B cell (primary cell): Measurements from ENCODE around the gene SCP2. TPM values are rescaled to one million over a fixed set of nuclear protein-coding genes. Genes with fewer than 3 reads are reported as not detected.
"Not testable (repeated sequence)": the region's sequence is repeated elsewhere in the genome, so short reads cannot be mapped to it uniquely, and the experiment has no call there.

Experiments
- ATAC-seq: fragments of 200-7000 bp; cut with Tn5 transposase; one replicate; pipeline ENCODE4 v1.10.0; 2021; ENCODE audit warnings: low read depth, mild to moderate bottlenecking, moderate number of reproducible peaks, moderate library complexity
- CTCF ChIA-PET: fragments of 350-600 bp; sonication (Branson Sonifier 250); formaldehyde crosslinking; loops from one replicate; lab custom pipeline; 2021; ENCODE audit warnings: antibody characterized with exemption, inconsistent platforms; lab: Charles Lee
- POLR2A ChIA-PET: fragments of 350-600 bp; sonication (Branson Sonifier 250); formaldehyde crosslinking; loops from one replicate; lab custom pipeline; 2021; ENCODE audit warnings: antibody characterized with exemption; lab: Charles Lee
- DNase-seq: peaks from one replicate; pipeline ENCODE4 v3.0.0; 2013
- H2AFZ ChIP-seq: 2 replicates; pipeline ENCODE4 v1.6.1; 2012; ENCODE audit warnings: mild to moderate bottlenecking, low read depth, low read length; ENCODE audit not compliant: insufficient read depth, poor library complexity, severe bottlenecking
- H3K27ac ChIP-seq, 2 donors: 1 replicate in 1 of 2; 2 replicates in 1 of 2; pipeline ENCODE4 v1.5.1; 2012 to 2013; ENCODE audit warnings: low read length in 2 of 2, mild to moderate bottlenecking in 2 of 2, moderate library complexity in 1 of 2
- H3K27me3 ChIP-seq, 4 experiments: fragments of 200-600 bp in 1 of 4; sonication (generic) in 1 of 4; replicated peaks in 1 of 4; 1 replicate in 2 of 4; 2 replicates in 2 of 4; pipeline versions ENCODE4 v1.6.1 to v1.7.0; 2013 to 2016; ENCODE audit warnings: low read length in 3 of 4, mild to moderate bottlenecking in 2 of 4, mixed read lengths in 1 of 4, moderate library complexity in 1 of 4; ENCODE audit not compliant: insufficient read depth in 4 of 4, control insufficient read depth in 3 of 4; ENCODE audit errors: control extremely low read depth in 1 of 4
- H3K36me3 ChIP-seq, 2 experiments: replicated peaks in 1 of 2; 1 replicate in 1 of 2; 2 replicates in 1 of 2; pipeline versions ENCODE4 v1.6.1 to v1.7.1; 2013; ENCODE audit warnings: low read length in 1 of 2; ENCODE audit not compliant: insufficient read depth in 2 of 2, control insufficient read depth in 1 of 2; ENCODE audit errors: control extremely low read depth in 1 of 2, extremely low read depth in 1 of 2
- H3K4me1 ChIP-seq, 2 donors: fragments of 200-600 bp in 1 of 2; sonication (generic) in 1 of 2; 1 replicate in 1 of 2; 2 replicates in 1 of 2; pipeline versions ENCODE4 v1.5.1 to v1.6.1; 2013 to 2017; ENCODE audit warnings: low read length in 2 of 2; ENCODE audit not compliant: control insufficient read depth in 2 of 2, insufficient read depth in 2 of 2
- H3K4me2 ChIP-seq: replicated peaks from 2 replicates; pipeline ENCODE3; 2012; ENCODE audit warnings: mild to moderate bottlenecking, low read depth, low read length; ENCODE audit not compliant: poor library complexity, severe bottlenecking
- H3K4me3 ChIP-seq, 5 experiments: fragments of 200-600 bp in 1 of 5; sonication (generic) in 1 of 5; 1 replicate in 3 of 5; 2 replicates in 2 of 5; pipeline versions ENCODE4 v1.5.1 to v1.7.0; 2011 to 2016; ENCODE audit warnings: low read length in 4 of 5, mild to moderate bottlenecking in 4 of 5, low read depth in 2 of 5, control low read depth in 1 of 5, moderate library complexity in 1 of 5; ENCODE audit not compliant: insufficient read depth in 1 of 5; ENCODE audit errors: control extremely low read depth in 1 of 5, extremely low read depth in 1 of 5
- H3K79me2 ChIP-seq: fragments of 200-600 bp; sonication (generic); one replicate; pipeline ENCODE4 v1.6.0; 2016; ENCODE audit warnings: low read length; ENCODE audit not compliant: control insufficient read depth, insufficient read depth
- H3K9ac ChIP-seq: fragments of 200-600 bp; sonication (generic); 2 replicates; pipeline ENCODE4 v1.6.1; 2017; ENCODE audit warnings: mild to moderate bottlenecking, low read length, moderate library complexity
- H3K9me3 ChIP-seq, 3 donors: one replicate each; pipeline versions ENCODE4 v1.6.1 to v1.7.1; 2013; ENCODE audit warnings: low read length in 2 of 3; ENCODE audit not compliant: control insufficient read depth in 2 of 3, insufficient read depth in 1 of 3; ENCODE audit errors: control extremely low read depth in 1 of 3
- H4K20me1 ChIP-seq: 2 replicates; pipeline ENCODE4 v1.6.0; 2012; ENCODE audit warnings: mild to moderate bottlenecking, low read length; ENCODE audit not compliant: insufficient read depth, control insufficient read depth, poor library complexity, severe bottlenecking
- H3K27ac Mint-ChIP-seq: one replicate; pipeline ENCODE4 v1.8.0; 2021; ENCODE audit warnings: mixed read lengths
- H3K27me3 Mint-ChIP-seq: one replicate; pipeline ENCODE4 v1.8.0; 2021; ENCODE audit warnings: mixed read lengths
- H3K4me1 Mint-ChIP-seq: one replicate; pipeline ENCODE4 v1.8.0; 2021; ENCODE audit warnings: mixed read lengths
- H3K4me3 Mint-ChIP-seq: one replicate; pipeline ENCODE4 v1.8.0; 2021; ENCODE audit warnings: mixed read lengths
- H3K9me3 Mint-ChIP-seq: one replicate; pipeline ENCODE4 v1.8.0; 2022; ENCODE audit warnings: mixed read lengths; ENCODE audit not compliant: insufficient read depth
- EZH2 ChIP-seq: IDR thresholded peaks from 2 replicates; pipeline ENCODE4 v1.6.1; 2012; ENCODE audit warnings: borderline replicate concordance, low read depth, mild to moderate bottlenecking, moderate library complexity, low read length; ENCODE audit not compliant: insufficient read depth, poor library complexity, severe bottlenecking
- WGBS: methylation state at CpG from one replicate; pipeline ENCODE4 v1.1.5; 2013; ENCODE audit warnings: missing lambda C conversion rate; ENCODE audit not compliant: insufficient coverage; 5-methylcytosine and 5-hydroxymethylcytosine counted together
- intact Hi-C: fragments of 100-400 bp; cut with micrococcal nuclease; formaldehyde crosslinking; loops from one replicate; pipeline ENCODE4 v1.10.0; 2022
- polyA plus RNA-seq: library from polyadenylated mRNA; depleted of rRNA; stranded (reverse); fragments of >200 nt; gene quantifications from 2 replicates; pipeline ENCODE4 v1.2.3, GENCODE V29; 2012
- total RNA-seq, 2 donors: library from RNA; stranded (reverse); fragments of 120-200 nt in 1 of 2; gene quantifications; 1 replicate in 1 of 2; 2 replicates in 1 of 2; pipeline versions ENCODE4 v1.2.3 to v1.2.4, GENCODE V29; 2013 to 2022
- TF ChIP-seq, protein P1 (sequence below): fragments of 200-600 bp; IDR thresholded peaks from one replicate; pipeline ENCODE4 v1.8.0; 2022; ENCODE audit warnings: antibody characterized with exemption, mild to moderate bottlenecking

SCP2 gene
- total and polyA plus RNA-seq, 2 donors (not counting 1 experiment from before 2014, with no cell fraction given): 19.4 to 46.6 TPM

GRCh38 chr1:53001128-53001527, 74.1 kb downstream of the SCP2 start:
- H3K36me3 ChIP-seq: no peaks in the 10 kb centered on the region
- H3K4me1 ChIP-seq: no peaks in the 10 kb centered on the region
- ATAC-seq (no peak), DNase-seq (no peak)
- no peak overlapping the region for H2AFZ ChIP-seq
- H3K27me3 ChIP-seq: no peaks in the 10 kb centered on the region
- H3K4me3 ChIP-seq: no peak overlapping the region
- H3K79me2 ChIP-seq: no peaks in the 10 kb centered on the region
- POLR2A ChIA-PET: no interaction called here
- Mint-ChIP-seq H3K27ac (no peak overlapping the region), H3K4me1 (no peaks in the 10 kb centered on the region), H3K27me3 (peaks cover 12% of the 10 kb centered on the region), H3K9me3 (no peaks in the 10 kb centered on the region), H3K4me3 (no peak overlapping the region)
- no peaks in the 10 kb centered on the region for H4K20me1 ChIP-seq
- intact Hi-C loops: no loop called here
- H3K4me2 ChIP-seq: no peak overlapping the region
- TF ChIP-seq EZH2: no peak
- TF ChIP-seq, protein P1, sequence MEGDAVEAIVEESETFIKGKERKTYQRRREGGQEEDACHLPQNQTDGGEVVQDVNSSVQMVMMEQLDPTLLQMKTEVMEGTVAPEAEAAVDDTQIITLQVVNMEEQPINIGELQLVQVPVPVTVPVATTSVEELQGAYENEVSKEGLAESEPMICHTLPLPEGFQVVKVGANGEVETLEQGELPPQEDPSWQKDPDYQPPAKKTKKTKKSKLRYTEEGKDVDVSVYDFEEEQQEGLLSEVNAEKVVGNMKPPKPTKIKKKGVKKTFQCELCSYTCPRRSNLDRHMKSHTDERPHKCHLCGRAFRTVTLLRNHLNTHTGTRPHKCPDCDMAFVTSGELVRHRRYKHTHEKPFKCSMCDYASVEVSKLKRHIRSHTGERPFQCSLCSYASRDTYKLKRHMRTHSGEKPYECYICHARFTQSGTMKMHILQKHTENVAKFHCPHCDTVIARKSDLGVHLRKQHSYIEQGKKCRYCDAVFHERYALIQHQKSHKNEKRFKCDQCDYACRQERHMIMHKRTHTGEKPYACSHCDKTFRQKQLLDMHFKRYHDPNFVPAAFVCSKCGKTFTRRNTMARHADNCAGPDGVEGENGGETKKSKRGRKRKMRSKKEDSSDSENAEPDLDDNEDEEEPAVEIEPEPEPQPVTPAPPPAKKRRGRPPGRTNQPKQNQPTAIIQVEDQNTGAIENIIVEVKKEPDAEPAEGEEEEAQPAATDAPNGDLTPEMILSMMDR: no peak
- H3K9ac ChIP-seq: no peak overlapping the region
- peaks cover 0 to 5% (median 0%) of the 10 kb centered on the region in 3 donors for H3K9me3 ChIP-seq
- CTCF ChIA-PET: no interaction called here
- H3K27ac ChIP-seq: no peak overlapping the region

DNA sequence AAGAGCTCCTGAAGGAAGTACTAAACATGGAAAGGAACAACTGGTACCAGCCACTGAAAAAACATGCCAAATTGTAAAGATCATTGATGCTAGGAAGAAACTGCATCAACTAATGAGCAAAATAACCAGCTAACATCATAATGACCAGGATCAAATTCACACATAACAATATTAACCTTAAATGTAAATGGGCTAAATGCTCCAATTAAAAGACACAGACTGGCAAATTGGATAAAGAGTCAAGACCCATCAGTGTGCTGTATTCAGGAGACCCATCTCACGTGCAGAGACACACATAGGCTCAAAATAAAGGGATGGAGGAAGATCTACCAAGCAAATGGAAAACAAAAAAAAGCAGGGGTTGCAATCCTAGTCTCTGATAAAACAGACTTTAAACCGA, 79.5 kb downstream of the SCP2 start:
- H3K4me3 Mint-ChIP-seq, H3K27me3 ChIP-seq, H3K27ac ChIP-seq, H3K9me3 Mint-ChIP-seq, POLR2A ChIA-PET, H3K4me2 ChIP-seq, H3K36me3 ChIP-seq, H2AFZ ChIP-seq, H3K79me2 ChIP-seq, DNase-seq, intact Hi-C loops, H3K4me3 ChIP-seq, H3K9ac ChIP-seq, CTCF ChIA-PET, H3K4me1 ChIP-seq, H3K4me1 Mint-ChIP-seq, H3K27ac Mint-ChIP-seq, H4K20me1 ChIP-seq, ATAC-seq, H3K9me3 ChIP-seq: not testable (repeated sequence)
- WGBS: no CpG with 5 or more reads among the region's 2 CpGs
- H3K27me3 Mint-ChIP-seq: peaks cover 18% of the 10 kb centered on the region

- H3K79me2 ChIP-seq: peaks cover 19% of the 10 kb centered on the region
- H3K27ac ChIP-seq, ATAC-seq, H3K4me2 ChIP-seq, H3K9me3 ChIP-seq, H3K9ac ChIP-seq, H3K4me1 ChIP-seq, CTCF ChIA-PET, H3K4me3 Mint-ChIP-seq, H2AFZ ChIP-seq, H3K4me3 ChIP-seq, H3K27ac Mint-ChIP-seq, H3K4me1 Mint-ChIP-seq, H3K27me3 ChIP-seq, H3K9me3 Mint-ChIP-seq, H3K36me3 ChIP-seq, DNase-seq, POLR2A ChIA-PET, H4K20me1 ChIP-seq: not testable (repeated sequence)
- H3K27me3 Mint-ChIP-seq: peaks cover 11% of the 10 kb centered on the region
- intact Hi-C loops: loop anchor here (10.0 kb wide), 4 partner anchors 85 to 645 kb away; partner anchors contain the start of genes CC2D1B, ECHDC2, LRP8 and SCP2
- no CpG with 5 or more reads among the region's 4 CpGs for WGBS
Observed at GRCh38 chr1:53010247-53010646, 83.2 kb downstream of the SCP2 start.
